Colonic mucosa (tissue), 4 donors: Measurements from ENCODE around the gene NOS1. TPM values are rescaled to one million over a fixed set of nuclear protein-coding genes. Genes with fewer than 3 reads are reported as not detected.

Experiments used
- DNase-seq: peaks from one replicate; pipeline ENCODE4 v3.0.0-alpha.2; 2020
- H3K27ac ChIP-seq: fragments of 200-600 bp; one replicate; pipeline ENCODE4 v1.8.0; 2021
- H3K27me3 ChIP-seq: fragments of 200-600 bp; one replicate; pipeline ENCODE4 v1.8.0; 2021
- H3K36me3 ChIP-seq: fragments of 200-600 bp; one replicate; pipeline ENCODE4 v1.8.0; 2021
- H3K4me1 ChIP-seq: fragments of 200-600 bp; one replicate; pipeline ENCODE4 v1.8.0; 2021; ENCODE audit warnings: mild to moderate bottlenecking
- H3K4me3 ChIP-seq: fragments of 200-600 bp; one replicate; pipeline ENCODE4 v1.8.0; 2021
- H3K9ac ChIP-seq, 2 donors: one replicate each; pipeline ENCODE4 v1.7.0; 2013; ENCODE audit warnings: control low read depth in 2 of 2, low read depth in 2 of 2, low read length in 2 of 2
- H3K9me3 ChIP-seq: fragments of 200-600 bp; one replicate; pipeline ENCODE4 v1.8.0; 2021
- intact Hi-C: fragments of 100-400 bp; cut with DNase I; formaldehyde crosslinking; loops from one replicate; pipeline ENCODE4 v1.14.1; 2022
- total RNA-seq, 2 donors: library from RNA; stranded (reverse); fragmentation: NEBNext Ultra II Directional in 1 of 2; extraction: Animal tissue kit (Norgen Biotek cat#: 25700) in 1 of 2; gene quantifications; one replicate each; pipeline ENCODE4 v1.2.1, GENCODE V29; 2021
- TF ChIP-seq, protein P1 (sequence below): fragments of 200-600 bp; IDR thresholded peaks from one replicate; pipeline ENCODE4 v1.8.0; 2022; ENCODE audit warnings: antibody characterized with exemption, mild to moderate bottlenecking
- donor health status: healthy.
- donor health status: DM: no; HTN: no; CAD: no.
- donor health status: DM: no; HTN: no; CAD: no.

The NOS1 gene
- total RNA-seq, 2 donors from 2014 or later = 0.07 to 1.9 TPM

DNA sequence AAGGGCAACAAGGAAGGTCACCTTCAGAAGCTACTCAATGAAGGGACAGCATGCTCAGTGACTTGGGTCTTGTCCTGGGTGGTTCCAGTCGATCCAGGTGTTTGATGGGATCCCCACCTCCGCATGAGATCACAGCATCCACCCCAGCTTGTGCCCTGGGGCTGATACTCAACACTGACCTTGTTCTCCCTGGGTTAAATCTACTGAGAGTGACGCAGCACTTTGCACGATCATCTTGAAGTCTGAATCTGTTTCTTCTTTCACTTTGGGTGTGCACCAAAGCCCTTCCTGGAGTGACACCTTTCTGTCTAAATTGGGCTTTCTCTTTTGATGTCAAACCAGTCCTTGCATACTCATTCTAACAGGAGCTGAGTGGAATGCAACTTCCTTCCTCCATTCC is 13.8 kb downstream of the NOS1 start:
- TF ChIP-seq, protein P1, sequence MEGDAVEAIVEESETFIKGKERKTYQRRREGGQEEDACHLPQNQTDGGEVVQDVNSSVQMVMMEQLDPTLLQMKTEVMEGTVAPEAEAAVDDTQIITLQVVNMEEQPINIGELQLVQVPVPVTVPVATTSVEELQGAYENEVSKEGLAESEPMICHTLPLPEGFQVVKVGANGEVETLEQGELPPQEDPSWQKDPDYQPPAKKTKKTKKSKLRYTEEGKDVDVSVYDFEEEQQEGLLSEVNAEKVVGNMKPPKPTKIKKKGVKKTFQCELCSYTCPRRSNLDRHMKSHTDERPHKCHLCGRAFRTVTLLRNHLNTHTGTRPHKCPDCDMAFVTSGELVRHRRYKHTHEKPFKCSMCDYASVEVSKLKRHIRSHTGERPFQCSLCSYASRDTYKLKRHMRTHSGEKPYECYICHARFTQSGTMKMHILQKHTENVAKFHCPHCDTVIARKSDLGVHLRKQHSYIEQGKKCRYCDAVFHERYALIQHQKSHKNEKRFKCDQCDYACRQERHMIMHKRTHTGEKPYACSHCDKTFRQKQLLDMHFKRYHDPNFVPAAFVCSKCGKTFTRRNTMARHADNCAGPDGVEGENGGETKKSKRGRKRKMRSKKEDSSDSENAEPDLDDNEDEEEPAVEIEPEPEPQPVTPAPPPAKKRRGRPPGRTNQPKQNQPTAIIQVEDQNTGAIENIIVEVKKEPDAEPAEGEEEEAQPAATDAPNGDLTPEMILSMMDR = no peak
- no peak for DNase-seq
- no peaks in the 10 kb centered on the region for H3K4me1 ChIP-seq
- H3K36me3 ChIP-seq = no peaks in the 10 kb centered on the region
- H3K9ac ChIP-seq = no peak overlapping the region
- H3K27me3 ChIP-seq = no peaks in the 10 kb centered on the region
- intact Hi-C loops = no loop called here
- H3K4me3 ChIP-seq = no peak overlapping the region
- no peaks in the 10 kb centered on the region for H3K9me3 ChIP-seq
- H3K27ac ChIP-seq = no peak overlapping the region

DNA sequence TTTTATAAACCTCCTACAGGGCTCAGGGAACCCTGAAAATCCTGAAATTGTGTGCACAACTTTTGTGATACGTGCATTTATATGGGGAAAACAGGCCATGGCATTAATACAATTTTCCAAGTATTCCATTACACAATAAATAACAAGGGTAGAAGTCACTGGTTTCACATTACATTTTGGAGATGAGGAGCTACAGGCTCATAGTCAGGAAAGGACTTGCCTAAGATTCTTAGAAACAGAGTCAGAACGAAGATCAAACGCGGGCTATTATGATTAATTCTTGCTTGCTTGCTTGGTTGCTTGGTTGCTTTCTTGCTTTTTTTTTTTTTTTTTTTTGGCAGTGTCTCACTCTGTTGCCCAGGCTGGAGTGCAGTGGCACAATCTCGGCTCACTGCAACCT is 16.7 kb downstream of the NOS1 start:
- no peak for DNase-seq
- Histone ChIP-seq H3K4me1 (no peaks in the 10 kb centered on the region), H3K27me3 (no peaks in the 10 kb centered on the region), H3K9me3 (no peaks in the 10 kb centered on the region), H3K27ac (no peak overlapping the region), H3K9ac (no peak overlapping the region), H3K4me3 (no peak overlapping the region), H3K36me3 (no peaks in the 10 kb centered on the region)
- intact Hi-C loops = no loop called here
- TF ChIP-seq, protein P1 = no peak

GRCh38 chr12:117343849-117344248 is 17.6 kb downstream of the NOS1 start:
- H3K36me3 ChIP-seq = no peaks in the 10 kb centered on the region
- no peaks in the 10 kb centered on the region for H3K9me3 ChIP-seq
- no peak for DNase-seq
- H3K9ac ChIP-seq = no peak overlapping the region
- no peak overlapping the region for H3K27ac ChIP-seq
- no peak overlapping the region for H3K4me3 ChIP-seq
- no peaks in the 10 kb centered on the region for H3K4me1 ChIP-seq
- intact Hi-C loops = no loop called here
- no peaks in the 10 kb centered on the region for H3K27me3 ChIP-seq
- TF ChIP-seq, protein P1 = no peak

DNA sequence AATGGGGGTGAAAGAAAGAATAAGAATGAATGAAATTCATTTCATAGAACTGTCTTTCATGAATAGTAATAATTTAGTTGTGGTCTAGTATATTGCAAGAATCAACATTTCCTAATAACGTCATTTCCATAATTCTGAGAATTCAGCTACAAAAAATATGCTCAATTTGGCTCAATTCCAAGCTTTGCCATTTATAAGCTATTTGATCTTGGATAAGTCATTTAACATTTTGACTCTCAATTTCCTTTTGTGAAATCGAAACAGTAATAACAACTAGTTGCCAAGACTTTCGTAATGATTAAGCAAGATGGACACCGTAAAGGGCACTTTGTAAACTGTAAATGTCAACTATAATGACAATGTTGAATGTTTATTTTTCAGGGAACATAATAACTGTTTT is 18.1 kb downstream of the NOS1 start:
- DNase-seq = no peak
- TF ChIP-seq, protein P1 = no peak
- intact Hi-C loops = no loop called here

DNA sequence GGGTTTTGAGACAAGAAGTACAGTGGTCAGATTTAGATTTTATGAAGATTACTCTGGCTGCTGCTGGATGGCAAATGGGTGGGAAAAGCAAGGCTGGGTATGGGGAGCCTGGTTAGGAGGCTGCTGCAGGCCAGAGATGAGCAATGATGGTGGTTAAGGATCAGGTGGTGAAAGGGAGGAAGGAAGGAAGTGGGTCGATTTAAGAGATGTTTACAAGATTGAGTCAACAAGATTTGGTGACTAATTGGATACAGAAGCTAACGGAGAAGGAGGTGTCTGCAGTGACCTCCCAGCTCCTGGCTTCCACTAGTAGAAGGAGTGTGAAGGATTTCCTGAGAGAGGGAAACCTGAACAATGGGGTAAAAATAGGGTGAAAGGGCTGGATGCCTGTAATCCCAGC is 18.7 kb downstream of the NOS1 start:
- no peak overlapping the region for H3K4me3 ChIP-seq
- H3K9ac ChIP-seq = no peak overlapping the region
- no peak for DNase-seq
- TF ChIP-seq, protein P1 = no peak
- no peaks in the 10 kb centered on the region for H3K27me3 ChIP-seq
- no peaks in the 10 kb centered on the region for H3K36me3 ChIP-seq
- intact Hi-C loops = no loop called here
- no peaks in the 10 kb centered on the region for H3K9me3 ChIP-seq
- H3K4me1 ChIP-seq = no peaks in the 10 kb centered on the region
- no peak overlapping the region for H3K27ac ChIP-seq

More for the DNA sequence above, 18.1 kb downstream of the NOS1 start:
- Histone ChIP-seq H3K36me3 (no peaks in the 10 kb centered on the region), H3K9me3 (no peaks in the 10 kb centered on the region), H3K4me1 (no peaks in the 10 kb centered on the region), H3K4me3 (no peak overlapping the region), H3K27me3 (no peaks in the 10 kb centered on the region), H3K9ac (no peak overlapping the region), H3K27ac (no peak overlapping the region)

- no peaks in the 10 kb centered on the region for H3K36me3 ChIP-seq
- DNase-seq = no peak
- H3K9ac ChIP-seq = no peak overlapping the region
- no peaks in the 10 kb centered on the region for H3K9me3 ChIP-seq
- H3K27me3 ChIP-seq = no peaks in the 10 kb centered on the region
- H3K27ac ChIP-seq = no peak overlapping the region
- intact Hi-C loops = no loop called here
- TF ChIP-seq, protein P1 = no peak
- H3K4me3 ChIP-seq = no peak overlapping the region
- H3K4me1 ChIP-seq = no peaks in the 10 kb centered on the region
These were observed 19.2 kb downstream of the NOS1 start for GRCh38 chr12:117342247-117342646.
